ENCODE data around the gene PDK3.
A peak's percentile ranks its signal among the peaks of the same experiment; 100 is the strongest.

Gene PDK3

GRCh38 chrX:24513416-24513815 is 48.3 kb downstream of the PDK3 start:
- no peak for TF ChIP-seq MAX (IDR thresholded peaks at IDR 0.05; ENCODE audit: low read depth, low read length)
- no peak for TF ChIP-seq CTCF (IDR thresholded peaks at IDR 0.05; ENCODE audit: low read depth, low read length)
- no peak overlapping the region for H3K4me3 ChIP-seq (ENCODE audit: low read depth, low read length)
- DNase-seq (ENCODE audit: low read depth) = no peak

GRCh38 chrX:24515447-24515846 is 50.4 kb downstream of the PDK3 start:
- DNase-seq (ENCODE audit: low read depth) = peak; percentile 12
- H3K4me3 ChIP-seq (ENCODE audit: low read depth, low read length) = no peak overlapping the region
- TF ChIP-seq CTCF (IDR thresholded peaks at IDR 0.05; ENCODE audit: low read depth, low read length) (no peak), POLR2A (IDR thresholded peaks at IDR 0.05; ENCODE audit: extremely low read depth, insufficient read length) (no peak)

GRCh38 chrX:24520472-24520871 is 55.4 kb downstream of the PDK3 start:
- H3K4me3 ChIP-seq (ENCODE audit: low read depth, low read length) = no peak overlapping the region
- DNase-seq (ENCODE audit: low read depth) = no peak
- no peak for TF ChIP-seq CTCF (IDR thresholded peaks at IDR 0.05; ENCODE audit: low read depth, low read length)

GRCh38 chrX:24525455-24525854 is 60.4 kb downstream of the PDK3 start:
- no peak for DNase-seq (ENCODE audit: low read depth)
- no peak for TF ChIP-seq POLR2A (IDR thresholded peaks at IDR 0.05; ENCODE audit: extremely low read depth, insufficient read length)
- TF ChIP-seq MAX (IDR thresholded peaks at IDR 0.05; ENCODE audit: low read depth, low read length) = no peak
- no peak for TF ChIP-seq CTCF (IDR thresholded peaks at IDR 0.05; ENCODE audit: low read depth, low read length)
- TF ChIP-seq MYC (IDR thresholded peaks at IDR 0.05; ENCODE audit: low read depth, low read length) = no peak
- no peak overlapping the region for H3K4me3 ChIP-seq (ENCODE audit: low read depth, low read length)

GRCh38 chrX:24526616-24527015 is 61.5 kb downstream of the PDK3 start:
- DNase-seq (ENCODE audit: low read depth) = no peak
- H3K4me3 ChIP-seq (ENCODE audit: low read depth, low read length) = no peak overlapping the region
- TF ChIP-seq POLR2A (IDR thresholded peaks at IDR 0.05; ENCODE audit: extremely low read depth, insufficient read length) = no peak
- TF ChIP-seq CTCF (IDR thresholded peaks at IDR 0.05; ENCODE audit: low read depth, low read length) = no peak
- TF ChIP-seq MYC (IDR thresholded peaks at IDR 0.05; ENCODE audit: low read depth, low read length) = no peak
- TF ChIP-seq MAX (IDR thresholded peaks at IDR 0.05; ENCODE audit: low read depth, low read length) = no peak

- DNase-seq (ENCODE audit: low read depth) = no peak
- no peak for TF ChIP-seq MAX (IDR thresholded peaks at IDR 0.05; ENCODE audit: low read depth, low read length)
- no peak for TF ChIP-seq POLR2A (IDR thresholded peaks at IDR 0.05; ENCODE audit: extremely low read depth, insufficient read length)
- TF ChIP-seq MYC (IDR thresholded peaks at IDR 0.05; ENCODE audit: low read depth, low read length) = no peak
- TF ChIP-seq CTCF (IDR thresholded peaks at IDR 0.05; ENCODE audit: low read depth, low read length) = no peak
- H3K4me3 ChIP-seq (ENCODE audit: low read depth, low read length) = no peak overlapping the region
Observed at GRCh38 chrX:24528605-24529004, 63.5 kb downstream of the PDK3 start.
